IPS-18c (cell line): ENCODE measurements around the gene LENG8.
"Not testable (repeated sequence)": the region's sequence is repeated elsewhere in the genome, so short reads cannot be mapped to it uniquely, and the experiment has no call there.

Source experiments
- H3K4me3 ChIP-seq: 2 replicates; pipeline ENCODE4 v1.7.0; 2013; ENCODE audit warnings: low read depth, mild to moderate bottlenecking, low read length, moderate library complexity; ENCODE audit not compliant: insufficient read depth
- H3K9me3 ChIP-seq: one replicate; pipeline ENCODE4 v1.6.1; 2013; ENCODE audit warnings: mild to moderate bottlenecking, low read length, moderate library complexity; ENCODE audit not compliant: control insufficient read depth, insufficient read depth

LENG8 gene

DNA sequence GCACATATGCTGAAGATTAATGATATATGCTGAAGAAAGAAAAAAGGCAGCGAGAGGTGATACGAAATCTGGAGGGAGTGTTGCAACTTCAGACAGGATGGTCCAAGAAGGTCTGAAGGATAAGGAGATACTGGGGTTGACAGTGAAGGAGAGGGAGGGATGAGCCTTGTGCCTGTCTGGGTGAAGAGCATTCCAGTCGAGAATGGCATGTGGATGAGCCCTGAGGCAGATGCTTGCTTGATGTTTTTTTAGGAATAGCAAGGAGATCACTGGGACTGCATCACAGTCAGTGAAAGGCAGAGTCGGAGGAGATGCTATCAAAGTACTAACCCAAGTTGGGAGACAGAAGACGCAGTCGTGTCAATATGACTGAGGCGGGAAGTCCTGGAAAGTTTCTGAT lies 40.3 kb downstream of the LENG8 start:
- Histone ChIP-seq H3K4me3 (no peak overlapping the region), H3K9me3 (no peaks in the 10 kb centered on the region)

GRCh38 chr19:54489766-54490165 lies 40.8 kb downstream of the LENG8 start:
- H3K9me3 ChIP-seq = no peaks in the 10 kb centered on the region
- H3K4me3 ChIP-seq = no peak overlapping the region

DNA sequence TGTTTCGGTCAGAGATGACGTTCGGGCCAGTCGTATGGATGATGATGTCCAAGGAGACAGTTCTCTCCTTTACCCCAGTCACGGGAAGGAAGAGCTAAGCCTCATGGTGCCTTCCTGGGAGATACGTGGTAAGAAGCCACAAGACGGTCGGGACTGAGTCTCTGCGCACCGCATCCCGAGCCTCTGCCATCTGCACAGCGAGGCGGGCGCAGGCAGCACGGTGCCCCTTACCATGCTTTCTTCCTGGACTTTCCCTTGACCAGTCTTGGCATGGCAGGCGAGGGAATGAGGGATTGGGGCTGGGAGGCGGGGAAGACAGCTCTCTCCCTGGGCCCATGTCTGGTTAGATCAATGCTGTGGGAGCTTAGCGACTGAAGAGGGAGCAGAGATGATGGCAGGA lies 43.6 kb downstream of the LENG8 start:
- H3K4me3 ChIP-seq = no peak overlapping the region
- no peaks in the 10 kb centered on the region for H3K9me3 ChIP-seq

DNA sequence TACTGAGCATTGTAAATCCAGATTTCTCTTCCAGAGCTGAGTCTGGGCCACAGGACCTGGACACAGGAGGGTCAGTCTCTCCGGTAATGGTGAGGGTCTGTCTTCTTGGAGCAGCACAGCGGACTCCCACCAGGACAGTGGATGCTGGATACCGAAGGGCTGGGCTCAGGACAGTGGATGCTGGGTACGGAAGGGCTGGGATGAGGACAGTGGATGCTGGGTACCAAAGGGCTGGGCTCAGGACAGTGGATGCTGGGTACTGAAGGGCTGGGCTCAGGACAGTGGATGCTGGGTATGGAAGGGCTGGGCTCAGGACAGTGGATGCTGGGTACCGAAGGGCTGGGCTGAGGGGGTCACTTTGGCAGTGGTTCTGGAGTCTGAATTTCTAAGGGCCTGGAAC lies 44.1 kb downstream of the LENG8 start:
- not testable (repeated sequence) for H3K9me3 ChIP-seq, H3K4me3 ChIP-seq

DNA sequence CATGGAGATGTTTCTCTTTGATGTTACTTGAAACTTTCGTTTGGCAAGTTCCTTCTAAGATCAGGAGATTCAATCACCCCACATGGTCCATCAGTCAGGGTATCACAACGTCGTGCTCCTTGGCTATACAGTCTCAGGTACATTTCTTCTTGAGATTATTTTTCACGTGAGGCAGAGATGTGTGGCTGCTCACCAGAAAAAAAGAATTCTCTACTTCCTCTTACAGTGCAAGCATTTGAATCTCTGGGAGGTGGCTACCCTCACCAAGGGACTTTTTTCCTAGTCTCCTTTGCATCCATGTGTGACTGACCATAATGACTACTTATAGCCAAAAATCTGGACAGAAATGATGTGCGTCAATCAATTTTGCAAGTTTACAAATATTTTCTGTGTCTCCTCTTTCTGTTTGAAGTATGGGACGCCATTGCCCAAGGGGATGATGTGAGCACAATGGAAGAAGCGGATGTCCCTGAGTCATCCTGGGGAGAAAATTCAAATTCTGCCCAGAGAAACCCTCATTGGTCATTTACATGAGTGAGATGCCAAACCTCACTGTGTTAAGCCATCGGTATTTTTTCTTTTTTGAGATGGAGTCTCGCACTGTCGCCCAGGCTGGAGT lies 45.1 kb downstream of the LENG8 start:
- H3K9me3 ChIP-seq = no peaks in the 10 kb centered on the region
- no peak overlapping the region for H3K4me3 ChIP-seq

DNA sequence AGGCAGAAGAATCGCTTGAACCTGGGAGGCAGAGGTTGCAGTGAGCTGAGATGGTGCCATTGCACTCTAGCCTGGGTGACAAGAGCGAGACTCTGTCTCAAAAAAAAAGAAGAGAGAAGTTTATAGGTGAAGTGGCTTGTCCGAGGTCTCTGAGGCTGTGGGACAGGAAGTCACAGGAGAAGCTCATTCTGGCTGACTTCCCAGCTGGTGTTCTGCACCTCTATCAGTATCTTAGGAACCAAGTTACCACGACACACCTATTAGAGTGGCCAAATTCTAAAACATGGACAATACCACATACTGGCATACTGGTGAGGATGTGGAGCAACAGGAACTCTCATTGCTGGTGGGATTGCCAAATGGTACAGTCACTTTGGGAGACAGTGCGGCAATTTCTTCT lies 46.3 kb downstream of the LENG8 start:
- H3K4me3 ChIP-seq, H3K9me3 ChIP-seq: not testable (repeated sequence)

GRCh38 chr19:54497747-54498450 lies 48.9 kb downstream of the LENG8 start:
- not testable (repeated sequence) for H3K9me3 ChIP-seq, H3K4me3 ChIP-seq

GRCh38 chr19:54498451-54498772 lies 49.4 kb downstream of the LENG8 start:
- H3K4me3 ChIP-seq, H3K9me3 ChIP-seq: not testable (repeated sequence)

- H3K4me3 ChIP-seq = no peak within 1 kb of the TSS
- H3K9me3 ChIP-seq = no peaks in the 10 kb centered on the region
Observed at GRCh38 chr19:54502518-54503048, 53.6 kb downstream of the LENG8 start, which contains the start of gene LAIR2. Gene LAIR2, plus strand, starts transcription at chr19:54502831. Its CDS starts 88 bp downstream, at chr19:54502919.

GRCh38 chr19:54505542-54505941 lies 56.5 kb downstream of the LENG8 start:
- H3K9me3 ChIP-seq, H3K4me3 ChIP-seq: not testable (repeated sequence)

DNA sequence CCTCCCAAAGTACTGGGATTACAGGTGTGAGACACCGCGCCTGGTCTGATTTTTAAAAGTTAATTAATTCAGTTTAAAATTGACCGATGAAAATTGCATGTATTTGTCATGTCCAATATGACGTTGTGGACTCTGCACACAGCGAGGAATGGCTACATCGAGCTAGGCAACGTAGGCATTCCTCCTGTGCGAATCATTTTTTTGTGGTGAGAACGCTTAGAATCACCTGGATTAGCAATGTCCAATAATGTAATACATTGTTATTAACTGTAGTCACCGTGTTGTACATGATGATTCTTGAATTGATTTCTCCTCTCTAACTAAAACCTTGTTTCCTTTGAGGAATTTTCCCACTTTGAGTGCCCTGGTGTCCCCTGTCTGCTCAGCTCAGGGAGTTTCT lies 57.1 kb downstream of the LENG8 start:
- H3K9me3 ChIP-seq = no peaks in the 10 kb centered on the region
- no peak overlapping the region for H3K4me3 ChIP-seq

- not testable (repeated sequence) for H3K4me3 ChIP-seq, H3K9me3 ChIP-seq
Observed at GRCh38 chr19:54507038-54507717, 58.2 kb downstream of the LENG8 start.

GRCh38 chr19:54507824-54508223 lies 58.8 kb downstream of the LENG8 start:
- Histone ChIP-seq H3K4me3 (no peak overlapping the region), H3K9me3 (no peaks in the 10 kb centered on the region)

- H3K4me3 ChIP-seq, H3K9me3 ChIP-seq: not testable (repeated sequence)
Observed at GRCh38 chr19:54508487-54508886, 59.5 kb downstream of the LENG8 start.

- not testable (repeated sequence) for H3K4me3 ChIP-seq, H3K9me3 ChIP-seq
Observed at GRCh38 chr19:54509200-54509940, 60.4 kb downstream of the LENG8 start.
